ENCODE measurements around the gene CNTN4. TPM values are rescaled to one million over a fixed set of nuclear protein-coding genes. Genes with fewer than 3 reads are reported as not detected.

Gene CNTN4
- not detected in 5 replicates for total RNA-seq (2022; extraction: Qiagen RNA extraction)

DNA sequence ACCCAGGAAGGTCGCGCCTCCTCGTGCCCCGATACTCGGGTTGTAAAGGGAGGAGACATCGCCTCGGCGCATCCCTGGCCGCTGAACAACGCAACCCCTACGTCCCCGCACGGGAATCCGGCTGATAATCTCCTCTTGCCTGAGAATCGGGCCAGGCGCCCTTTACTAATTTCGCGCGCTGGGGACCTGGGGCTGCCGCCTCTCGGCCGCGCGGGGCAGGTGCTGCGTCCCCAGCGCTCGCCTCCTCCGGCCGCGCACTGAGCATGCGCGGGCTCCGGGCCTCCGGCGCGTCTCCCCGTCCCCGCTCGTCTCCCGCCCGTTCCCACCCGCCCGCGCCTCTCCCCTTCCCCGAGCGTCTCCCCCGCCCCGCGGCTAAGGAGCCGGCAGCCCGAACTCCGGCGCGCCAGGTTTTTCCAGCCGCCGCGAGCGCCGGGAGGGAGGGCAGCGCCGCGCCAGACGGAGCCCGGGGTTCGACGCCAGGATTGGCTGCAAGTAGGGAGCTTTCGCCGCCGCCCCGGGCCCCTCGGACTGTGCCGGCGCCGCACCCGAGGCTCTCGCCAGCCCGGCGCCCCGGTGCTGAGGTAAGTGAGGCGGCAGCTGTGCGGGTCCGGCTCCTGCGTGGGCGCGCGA lies at the start of gene CNTN4:
TSS of gene CNTN4 (plus strand) at position 469 of the 630 bp plus-strand sequence.

Data from A549 treated with Hydrocortisone at 1 μM for 4 hours (cell line).